HepG2 (cell line): Measurements from ENCODE around the gene FITM1. TPM values are rescaled to one million over a fixed set of nuclear protein-coding genes. Genes with fewer than 3 reads are reported as not detected.
A peak's percentile ranks its signal among the peaks of the same experiment; 100 is the strongest.

Experiments
- IKZF4 ChIP-seq: sonication (generic); formaldehyde crosslinking; IDR thresholded peaks from 2 replicates; pipeline ENCODE4 v1.5.1; 2020; ENCODE audit warnings: borderline replicate concordance, mild to moderate bottlenecking, low read depth, missing genetic modification reagents; ENCODE audit errors: not compliant biosample characterization
- MATR3 ChIP-seq: sonication (generic); formaldehyde crosslinking; IDR thresholded peaks from 2 replicates; pipeline ENCODE4 v1.4.0; 2020; ENCODE audit warnings: missing genetic modification reagents
- MIER2 ChIP-seq: IDR thresholded peaks from 2 replicates; pipeline ENCODE4 v1.6.1; 2016; ENCODE audit warnings: missing biosample characterization, missing genetic modification reagents
- NCOA5 ChIP-seq: sonication (generic); formaldehyde crosslinking; IDR thresholded peaks from 2 replicates; pipeline ENCODE4 v1.4.0; 2020; ENCODE audit warnings: missing genetic modification reagents
- SALL1 ChIP-seq: sonication (generic); formaldehyde crosslinking; IDR thresholded peaks from 2 replicates; pipeline ENCODE4 v1.8.0; 2022; ENCODE audit warnings: mild to moderate bottlenecking, missing genetic modification reagents
- SP1 ChIP-seq, 2 experiments: fragments of 450-650 bp in 1 of 2; sonication (generic) in 1 of 2; formaldehyde crosslinking in 1 of 2; IDR thresholded peaks; 2 replicates each; pipeline versions ENCODE4 v1.4.0 to v1.6.1; 2016 to 2020; ENCODE audit warnings: missing genetic modification reagents in 1 of 2
- TAF15 ChIP-seq: fragments of 200-400 bp; formaldehyde crosslinking; IDR thresholded peaks from one replicate; pipeline ENCODE4 v1.6.1; 2018; ENCODE audit warnings: mild to moderate bottlenecking, low read depth, low read length; ENCODE audit not compliant: poor library complexity, severe bottlenecking
- ZFP41 ChIP-seq: sonication (generic); formaldehyde crosslinking; IDR thresholded peaks from 2 replicates; pipeline ENCODE4 v1.4.0; 2020; ENCODE audit warnings: mild to moderate bottlenecking, missing genetic modification reagents, borderline replicate concordance
- ZNF230 ChIP-seq: sonication (generic); formaldehyde crosslinking; IDR thresholded peaks from 2 replicates; pipeline ENCODE4 v1.4.0; 2020; ENCODE audit warnings: mild to moderate bottlenecking, missing genetic modification reagents
- ZNF235 ChIP-seq: sonication (generic); formaldehyde crosslinking; IDR thresholded peaks from 2 replicates; pipeline ENCODE4 v1.8.1; 2023; ENCODE audit warnings: mild to moderate bottlenecking, missing genetic modification reagents, borderline replicate concordance
- ZNF615 ChIP-seq: sonication (generic); formaldehyde crosslinking; IDR thresholded peaks from 2 replicates; pipeline ENCODE4 v1.5.0; 2020; ENCODE audit warnings: mild to moderate bottlenecking, missing genetic modification reagents, borderline replicate concordance
- ZNF703 ChIP-seq: sonication (generic); formaldehyde crosslinking; IDR thresholded peaks from 2 replicates; pipeline ENCODE4 v1.5.1; 2020; ENCODE audit warnings: missing genetic modification reagents, mild to moderate bottlenecking, moderate library complexity, borderline replicate concordance
- ZNF749 ChIP-seq: sonication (generic); formaldehyde crosslinking; IDR thresholded peaks from 2 replicates; pipeline ENCODE4 v1.8.0; 2022; ENCODE audit warnings: mild to moderate bottlenecking, missing genetic modification reagents, moderate library complexity, borderline replicate concordance
- polyA plus RNA-seq, 8 experiments: library from polyadenylated mRNA; depleted of rRNA in 3 of 8; stranded (reverse) in 7 of 8; unstranded in 1 of 8; fragments of >200 nt; fragmentation: Illumina TruSeq in 4 of 8; extraction: Trizol in 4 of 8; gene quantifications; 2 replicates each; pipeline versions ENCODE4 v1.2.1 to v1.2.3, GENCODE V29; 2011 to 2016; ENCODE audit warnings: low read depth in 4 of 8, missing spikeins in 1 of 8, mixed read lengths in 1 of 8; ENCODE audit not compliant: insufficient read depth in 1 of 8
- total RNA-seq, 5 experiments: library from RNA; depleted of rRNA; stranded (reverse); fragments of >200 nt; fragmentation: Illumina TruSeq; extraction: Trizol; gene quantifications; 2 replicates each; pipeline ENCODE4 v1.2.3, GENCODE V29; 2016; ENCODE audit warnings: low read depth in 1 of 5
- TF ChIP-seq, protein P1 (sequence below): sonication (generic); formaldehyde crosslinking; IDR thresholded peaks from 2 replicates; pipeline ENCODE4 v1.5.0; 2020; ENCODE audit warnings: mild to moderate bottlenecking, missing genetic modification reagents, moderate library complexity
- TF ChIP-seq, protein P2 (sequence below): sonication (generic); formaldehyde crosslinking; IDR thresholded peaks from 2 replicates; pipeline ENCODE4 v1.5.1; 2020; ENCODE audit warnings: missing genetic modification reagents, mild to moderate bottlenecking, borderline replicate concordance
- TF ChIP-seq, protein P3 (sequence below): sonication (generic); formaldehyde crosslinking; IDR thresholded peaks from 2 replicates; pipeline ENCODE4 v1.9.0; 2021; ENCODE audit warnings: missing genetic modification reagents, borderline replicate concordance
- TF ChIP-seq, protein P4 (sequence below): sonication (generic); formaldehyde crosslinking; IDR thresholded peaks from 2 replicates; pipeline ENCODE4 v1.4.0; 2020; ENCODE audit warnings: missing genetic modification reagents

FITM1 gene
- total and polyA plus RNA-seq, 2 of the 13 experiments (the other 11 are each of a cell fraction or from before 2014, with no cell fraction given), result 2.7 to 5.8 TPM

DNA sequence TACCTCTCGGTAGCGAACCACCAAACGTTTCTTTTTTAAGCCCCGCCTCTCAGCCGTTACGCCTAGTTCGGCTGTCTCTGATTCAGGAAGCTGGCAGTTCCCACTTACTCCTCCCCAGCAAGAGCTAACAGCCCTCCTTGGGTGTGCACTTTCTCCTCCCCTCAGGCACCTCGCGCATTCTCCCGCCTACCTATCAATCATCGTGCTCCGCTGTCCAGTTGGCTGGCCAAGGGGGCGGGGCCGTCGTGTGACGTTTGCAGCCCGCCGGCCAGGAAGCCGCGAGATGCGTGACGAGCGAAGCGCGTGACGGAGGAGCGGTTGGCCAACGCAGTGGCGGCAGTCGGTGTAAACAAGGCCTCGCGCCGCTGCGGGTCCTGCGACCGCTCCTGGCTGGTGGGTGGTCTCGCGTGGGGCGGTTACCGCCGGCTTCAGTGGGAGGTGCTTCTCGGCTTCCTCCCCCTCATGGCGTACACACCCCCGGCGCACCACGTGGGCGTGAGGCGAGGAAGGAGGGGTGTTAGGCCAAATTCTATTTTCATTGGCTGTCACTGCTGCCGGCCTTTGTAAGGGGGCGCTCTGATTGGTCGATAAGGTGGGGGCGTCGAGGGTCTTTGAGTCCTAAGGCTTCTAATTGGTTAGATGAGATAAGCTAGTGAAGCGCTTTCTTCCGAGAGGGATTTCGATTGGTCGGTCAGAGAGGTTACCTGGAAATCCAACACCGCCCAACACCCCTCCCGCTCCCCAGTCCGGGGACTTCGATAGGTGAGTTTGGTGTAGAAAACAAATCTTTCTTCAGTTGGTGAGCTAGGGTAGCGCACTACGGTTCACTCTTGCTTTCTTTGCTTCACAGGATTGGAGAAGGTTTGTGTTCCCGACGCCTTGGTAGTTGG is 15.7 kb upstream of the FITM1 start, which contains the start of the genes DCAF11 and NRL (continued):
- TF ChIP-seq, protein P1, sequence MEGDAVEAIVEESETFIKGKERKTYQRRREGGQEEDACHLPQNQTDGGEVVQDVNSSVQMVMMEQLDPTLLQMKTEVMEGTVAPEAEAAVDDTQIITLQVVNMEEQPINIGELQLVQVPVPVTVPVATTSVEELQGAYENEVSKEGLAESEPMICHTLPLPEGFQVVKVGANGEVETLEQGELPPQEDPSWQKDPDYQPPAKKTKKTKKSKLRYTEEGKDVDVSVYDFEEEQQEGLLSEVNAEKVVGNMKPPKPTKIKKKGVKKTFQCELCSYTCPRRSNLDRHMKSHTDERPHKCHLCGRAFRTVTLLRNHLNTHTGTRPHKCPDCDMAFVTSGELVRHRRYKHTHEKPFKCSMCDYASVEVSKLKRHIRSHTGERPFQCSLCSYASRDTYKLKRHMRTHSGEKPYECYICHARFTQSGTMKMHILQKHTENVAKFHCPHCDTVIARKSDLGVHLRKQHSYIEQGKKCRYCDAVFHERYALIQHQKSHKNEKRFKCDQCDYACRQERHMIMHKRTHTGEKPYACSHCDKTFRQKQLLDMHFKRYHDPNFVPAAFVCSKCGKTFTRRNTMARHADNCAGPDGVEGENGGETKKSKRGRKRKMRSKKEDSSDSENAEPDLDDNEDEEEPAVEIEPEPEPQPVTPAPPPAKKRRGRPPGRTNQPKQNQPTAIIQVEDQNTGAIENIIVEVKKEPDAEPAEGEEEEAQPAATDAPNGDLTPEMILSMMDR (CRISPR knock-in tag), result peak; percentile 50
- TF ChIP-seq MIER2 (CRISPR knock-in tag) (peak; percentile 81; the same call in 1 of the 2 replicates), ZNF230 (CRISPR knock-in tag) (peak; percentile 30; the same call in 1 of the 2 replicates), MATR3 (CRISPR knock-in tag) (no peak; the same call in 1 of the 2 replicates), SALL1 (peak; percentile 98), ZNF749 (CRISPR knock-in tag) (peak; percentile 96), IKZF4 (CRISPR knock-in tag) (peak; percentile 99), NCOA5 (no peak), ZNF235 (peak; percentile 99), ZNF615 (CRISPR knock-in tag) (no peak), ZFP41 (peak; percentile 95; the same call in 1 of the 2 replicates), SP1 (IDR thresholded peaks at IDR 0.05) (peak; percentile 96), SP1 (CRISPR knock-in tag; IDR thresholded peaks at IDR 0.05) (peak; percentile 100), ZNF703 (CRISPR knock-in tag) (no peak), TAF15 (peak; percentile 96)
- TF ChIP-seq, protein P2, sequence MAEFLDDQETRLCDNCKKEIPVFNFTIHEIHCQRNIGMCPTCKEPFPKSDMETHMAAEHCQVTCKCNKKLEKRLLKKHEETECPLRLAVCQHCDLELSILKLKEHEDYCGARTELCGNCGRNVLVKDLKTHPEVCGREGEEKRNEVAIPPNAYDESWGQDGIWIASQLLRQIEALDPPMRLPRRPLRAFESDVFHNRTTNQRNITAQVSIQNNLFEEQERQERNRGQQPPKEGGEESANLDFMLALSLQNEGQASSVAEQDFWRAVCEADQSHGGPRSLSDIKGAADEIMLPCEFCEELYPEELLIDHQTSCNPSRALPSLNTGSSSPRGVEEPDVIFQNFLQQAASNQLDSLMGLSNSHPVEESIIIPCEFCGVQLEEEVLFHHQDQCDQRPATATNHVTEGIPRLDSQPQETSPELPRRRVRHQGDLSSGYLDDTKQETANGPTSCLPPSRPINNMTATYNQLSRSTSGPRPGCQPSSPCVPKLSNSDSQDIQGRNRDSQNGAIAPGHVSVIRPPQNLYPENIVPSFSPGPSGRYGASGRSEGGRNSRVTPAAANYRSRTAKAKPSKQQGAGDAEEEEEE (CRISPR knock-in tag), result peak; percentile 90; the same call in 1 of the 2 replicates
- TF ChIP-seq, protein P3, sequence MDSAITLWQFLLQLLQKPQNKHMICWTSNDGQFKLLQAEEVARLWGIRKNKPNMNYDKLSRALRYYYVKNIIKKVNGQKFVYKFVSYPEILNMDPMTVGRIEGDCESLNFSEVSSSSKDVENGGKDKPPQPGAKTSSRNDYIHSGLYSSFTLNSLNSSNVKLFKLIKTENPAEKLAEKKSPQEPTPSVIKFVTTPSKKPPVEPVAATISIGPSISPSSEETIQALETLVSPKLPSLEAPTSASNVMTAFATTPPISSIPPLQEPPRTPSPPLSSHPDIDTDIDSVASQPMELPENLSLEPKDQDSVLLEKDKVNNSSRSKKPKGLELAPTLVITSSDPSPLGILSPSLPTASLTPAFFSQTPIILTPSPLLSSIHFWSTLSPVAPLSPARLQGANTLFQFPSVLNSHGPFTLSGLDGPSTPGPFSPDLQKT, result no peak; the same call in 1 of the 2 replicates
- TF ChIP-seq, protein P4, sequence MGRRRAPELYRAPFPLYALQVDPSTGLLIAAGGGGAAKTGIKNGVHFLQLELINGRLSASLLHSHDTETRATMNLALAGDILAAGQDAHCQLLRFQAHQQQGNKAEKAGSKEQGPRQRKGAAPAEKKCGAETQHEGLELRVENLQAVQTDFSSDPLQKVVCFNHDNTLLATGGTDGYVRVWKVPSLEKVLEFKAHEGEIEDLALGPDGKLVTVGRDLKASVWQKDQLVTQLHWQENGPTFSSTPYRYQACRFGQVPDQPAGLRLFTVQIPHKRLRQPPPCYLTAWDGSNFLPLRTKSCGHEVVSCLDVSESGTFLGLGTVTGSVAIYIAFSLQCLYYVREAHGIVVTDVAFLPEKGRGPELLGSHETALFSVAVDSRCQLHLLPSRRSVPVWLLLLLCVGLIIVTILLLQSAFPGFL, result no peak
